GM21447 (cell line): ENCODE data around the gene HPCAL1.

Source experiments
- ATAC-seq: cut with Tn5 transposase; IDR thresholded peaks from one replicate; pipeline ENCODE4 v1.9.1; 2021; ENCODE audit not compliant: unreplicated experiment

The HPCAL1 gene

DNA sequence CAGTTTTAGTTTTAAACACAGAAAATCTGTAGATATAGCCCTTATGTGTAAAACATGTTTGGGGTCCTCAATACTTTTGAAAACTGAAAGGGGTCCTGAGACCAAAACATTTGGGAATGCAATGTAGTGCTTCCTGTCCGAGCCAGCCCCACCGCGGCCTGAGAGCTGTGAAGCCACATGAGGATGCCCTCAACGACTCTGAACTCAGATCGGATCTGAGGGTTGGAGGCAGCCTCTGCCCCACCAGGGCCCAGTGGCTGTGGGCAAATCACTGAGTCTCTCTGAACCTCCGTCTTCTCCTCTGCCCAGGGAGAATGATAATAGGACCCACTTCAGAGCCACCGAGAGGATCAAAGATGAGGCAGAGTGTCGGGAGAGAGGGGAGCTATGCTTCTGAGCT lies 33.4 kb upstream of the HPCAL1 start:
- ATAC-seq, result no peak

DNA sequence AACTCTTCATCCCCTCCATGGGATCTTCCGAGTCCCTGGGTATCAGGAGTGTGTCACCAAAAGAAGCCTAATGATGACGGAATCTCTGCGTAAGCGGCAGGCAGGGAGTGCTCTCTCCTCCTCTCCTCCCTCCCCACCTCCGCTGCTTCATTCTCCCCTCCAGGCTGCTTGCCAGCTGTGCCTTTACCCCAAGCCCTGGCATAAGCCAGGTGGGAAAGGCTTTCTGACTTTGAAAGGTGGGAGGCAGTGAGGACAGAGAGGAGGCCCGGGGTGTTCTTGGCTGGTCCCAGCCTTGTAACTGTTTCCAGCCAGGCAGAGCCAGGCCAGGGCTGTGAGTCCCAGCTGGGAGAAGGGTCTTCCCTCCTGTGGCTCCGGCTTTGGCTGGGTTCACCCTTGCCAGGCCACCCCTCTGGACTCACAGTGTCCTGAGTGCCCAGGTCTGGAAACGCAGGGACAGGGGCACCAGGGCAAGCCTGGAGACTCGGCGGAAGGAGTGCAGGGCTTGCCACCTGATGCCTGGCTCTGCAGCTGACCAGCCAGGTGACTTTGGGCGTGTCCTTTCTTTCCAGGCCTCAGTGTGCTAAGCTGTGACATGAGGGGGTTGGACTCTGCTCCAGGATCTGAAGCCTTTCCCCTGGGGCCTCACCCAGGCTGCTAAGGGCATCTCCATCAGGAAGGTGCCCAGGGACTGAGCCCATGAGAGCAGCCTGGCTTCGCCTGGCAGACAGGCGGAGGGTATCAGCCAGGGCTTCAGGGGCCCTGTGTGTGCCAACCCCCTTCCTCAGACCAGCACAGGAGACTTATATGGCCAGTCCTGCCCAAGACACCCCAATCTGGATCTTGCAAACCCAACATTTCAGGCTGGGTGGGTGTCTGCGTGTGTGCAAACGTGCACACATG lies 32.7 kb upstream of the HPCAL1 start:
- ATAC-seq, result no peak

DNA sequence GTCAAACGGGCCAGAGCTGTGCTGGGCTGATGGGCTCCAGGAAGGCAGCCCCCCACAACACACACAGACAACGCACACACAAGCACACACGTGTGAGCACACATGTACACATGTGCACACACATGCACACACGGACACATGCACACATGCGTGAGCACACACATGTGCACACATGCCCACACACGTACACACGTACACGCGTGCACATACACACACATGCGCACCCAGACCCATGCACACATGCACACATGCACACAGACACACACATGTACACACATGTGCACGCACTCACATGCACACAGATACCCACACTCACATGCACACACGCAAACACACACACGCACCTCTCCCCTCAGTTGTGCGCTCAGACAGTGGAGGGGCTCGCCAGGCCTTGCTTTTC lies 31.2 kb upstream of the HPCAL1 start:
- ATAC-seq, result no peak

DNA sequence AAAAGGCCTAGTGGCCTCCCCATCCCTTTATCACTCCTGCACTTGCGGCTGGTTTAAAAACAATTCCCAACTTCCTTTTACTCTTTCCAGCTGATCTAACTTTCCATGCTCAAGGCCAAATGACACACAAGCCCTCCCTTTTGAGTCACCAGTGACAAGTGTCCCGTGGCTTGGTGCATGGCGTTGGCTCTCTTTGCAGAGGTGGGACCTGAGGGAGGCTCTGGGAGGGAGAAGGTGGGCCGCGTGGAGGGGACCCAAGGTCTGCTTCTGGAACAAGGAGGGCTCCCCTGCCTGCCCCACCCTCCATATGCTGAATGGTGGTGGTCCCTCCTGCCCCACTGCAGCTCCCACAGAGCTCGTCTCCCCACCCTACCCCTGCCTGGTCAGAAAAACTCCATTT lies 30.8 kb upstream of the HPCAL1 start:
- ATAC-seq, result no peak

DNA sequence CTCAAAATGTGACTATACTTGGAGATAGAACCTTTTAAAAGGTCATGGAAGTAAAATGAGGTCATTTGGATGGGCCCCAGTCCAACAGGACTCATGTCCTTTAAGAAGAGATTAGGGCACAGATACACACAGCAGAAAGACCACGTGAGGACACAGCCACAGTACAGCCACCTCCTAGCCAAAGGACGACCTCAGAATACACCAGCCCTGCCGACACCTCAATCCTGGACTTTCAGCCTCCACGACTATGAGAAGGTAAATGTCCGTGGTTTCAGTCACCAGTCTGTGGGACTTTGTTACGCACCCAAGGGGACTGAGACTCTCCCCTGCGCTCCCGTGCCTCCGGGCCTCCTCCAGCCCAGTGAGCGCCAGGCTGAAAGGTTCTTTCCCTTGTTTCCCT lies 30.2 kb upstream of the HPCAL1 start:
- no peak for ATAC-seq

DNA sequence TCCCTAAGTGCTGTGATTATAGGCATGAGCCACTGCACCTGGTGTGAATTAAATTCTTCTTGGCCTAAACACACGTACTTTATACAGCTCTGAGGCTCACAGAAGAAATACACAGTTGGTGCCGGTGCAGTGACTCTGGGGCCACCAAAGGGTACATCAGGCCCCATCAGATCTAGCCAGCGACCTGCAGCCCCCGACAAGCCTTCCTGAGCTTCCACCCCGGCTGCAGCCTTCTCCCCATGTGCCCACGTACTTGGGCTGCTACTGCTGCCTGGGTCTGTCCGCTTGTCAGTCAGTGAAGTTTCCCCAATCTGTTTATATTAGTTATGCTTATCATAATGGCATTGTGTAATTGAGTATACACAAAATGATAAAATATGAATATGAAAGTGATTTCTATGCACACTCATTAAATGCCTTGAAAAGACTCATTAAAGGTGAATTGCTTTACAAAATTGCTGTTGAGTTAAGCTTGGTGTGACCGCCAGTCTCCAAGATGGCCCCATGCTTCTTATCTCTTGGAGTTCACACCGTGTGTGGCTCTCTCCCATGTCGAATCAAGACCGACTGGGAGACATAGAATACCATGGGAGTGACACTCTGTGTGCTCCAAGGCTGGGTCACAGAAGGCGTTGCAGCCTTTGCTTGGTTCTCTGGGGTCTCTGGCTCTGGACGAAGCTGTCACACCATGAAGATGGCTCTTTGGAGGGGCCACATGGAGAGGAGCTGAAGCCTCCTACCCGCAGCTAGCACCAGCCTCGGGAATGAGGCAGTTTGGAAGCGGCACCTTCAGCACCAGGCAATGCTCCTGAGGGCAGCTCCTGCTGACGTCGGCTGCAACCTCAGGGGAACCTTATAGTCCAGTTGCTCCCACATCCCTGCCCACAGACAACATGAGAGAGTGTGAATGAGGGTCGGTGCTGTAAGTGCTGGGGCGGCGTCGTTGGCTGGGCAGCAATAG lies 29.2 kb upstream of the HPCAL1 start:
- ATAC-seq, result no peak

DNA sequence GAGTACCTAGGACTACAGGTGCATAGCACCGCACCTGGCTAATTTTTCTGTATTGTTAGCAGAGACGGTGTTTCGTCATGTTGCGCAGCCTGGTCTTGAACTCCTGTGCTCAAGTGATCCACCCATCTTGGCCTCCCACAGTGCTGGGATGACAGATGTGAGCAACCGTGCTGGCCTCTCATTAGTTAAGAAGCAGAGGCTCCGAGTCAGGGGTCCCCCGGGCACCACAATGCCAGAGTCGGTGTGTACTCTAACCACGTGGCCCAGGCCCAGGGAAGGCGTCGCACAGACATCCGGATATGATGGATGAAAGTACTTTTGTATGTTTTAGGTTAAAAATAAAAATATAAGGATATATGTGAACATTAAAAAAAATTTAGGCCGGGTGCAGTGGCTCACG lies 28.3 kb upstream of the HPCAL1 start:
- ATAC-seq, result no peak

DNA sequence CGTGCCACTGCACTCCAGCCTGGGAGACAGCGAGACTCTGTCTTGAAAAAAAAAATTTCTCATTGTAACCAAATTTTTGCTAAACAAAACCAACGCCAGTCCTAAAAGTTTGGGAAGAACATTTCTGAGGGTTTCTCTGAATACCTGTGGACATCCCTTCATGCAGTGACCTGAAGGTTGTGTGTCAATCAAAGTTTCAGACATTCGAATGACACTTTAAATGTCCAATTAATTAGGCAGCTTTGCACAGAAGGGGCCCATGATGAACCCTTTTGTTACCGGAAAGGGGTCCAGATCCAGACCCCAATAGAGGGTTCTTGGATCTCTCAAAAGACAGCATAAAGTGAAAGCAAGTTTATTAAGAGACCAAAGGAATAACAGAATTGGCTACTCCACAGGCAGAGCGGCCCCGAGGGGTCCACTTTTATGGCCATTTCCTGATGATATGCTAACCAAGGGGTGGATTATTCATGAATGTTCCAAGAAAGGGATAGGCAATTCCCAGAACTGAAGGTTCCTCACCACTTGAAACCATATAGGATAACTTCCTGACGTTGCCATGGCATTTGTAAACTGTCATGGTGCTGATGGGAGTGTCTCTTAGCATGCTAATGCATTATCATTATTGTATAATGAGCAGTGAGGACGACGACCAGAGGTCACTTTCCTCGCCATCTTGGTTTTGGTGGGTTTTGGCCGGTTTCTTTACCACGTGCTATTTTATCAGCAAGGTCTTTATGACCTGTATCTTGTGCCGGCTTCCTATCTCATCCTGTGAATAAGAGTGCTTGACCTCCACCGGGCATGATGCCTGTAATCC lies 27.5 kb upstream of the HPCAL1 start:
- ATAC-seq, result no peak

DNA sequence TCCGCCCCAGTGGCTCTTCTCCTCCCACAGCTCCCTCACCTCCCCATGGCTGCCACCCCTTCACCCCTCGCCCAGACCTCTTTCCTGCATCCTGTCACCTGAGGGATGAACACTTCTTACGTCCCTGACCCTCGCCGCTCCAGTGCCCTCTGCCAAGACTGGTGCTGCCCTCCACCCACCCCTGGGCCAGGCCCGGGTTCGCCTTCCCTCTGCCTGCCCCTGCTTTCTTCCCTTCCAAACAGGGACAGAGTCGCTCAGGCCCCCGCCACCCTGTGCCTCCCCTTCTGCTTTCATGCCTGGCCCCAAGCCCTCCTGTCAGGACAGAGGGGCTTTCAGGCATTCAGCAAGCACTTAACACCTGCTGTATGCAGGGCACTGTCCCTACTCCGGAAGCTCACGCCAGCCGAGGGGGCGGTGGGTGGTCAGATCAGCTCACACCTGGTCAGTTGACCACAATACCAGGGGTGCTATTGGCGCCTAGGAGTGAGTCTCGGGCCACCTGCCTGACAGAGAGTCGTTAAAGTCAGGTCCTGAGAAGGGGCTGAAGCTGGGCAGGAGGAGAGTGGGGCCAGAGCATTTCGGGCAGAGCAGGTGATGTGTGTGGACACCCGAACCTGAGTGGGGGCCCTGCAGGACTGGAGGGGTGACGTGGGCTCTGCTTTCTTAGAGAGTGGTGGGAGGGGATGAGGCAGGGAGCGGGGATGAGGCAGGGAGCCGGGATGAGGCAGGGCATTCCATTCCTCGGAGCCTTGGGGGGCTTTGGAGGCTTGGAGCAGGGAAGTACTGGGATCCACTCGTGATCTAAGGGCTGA lies 26.0 kb upstream of the HPCAL1 start:
- no peak for ATAC-seq

DNA sequence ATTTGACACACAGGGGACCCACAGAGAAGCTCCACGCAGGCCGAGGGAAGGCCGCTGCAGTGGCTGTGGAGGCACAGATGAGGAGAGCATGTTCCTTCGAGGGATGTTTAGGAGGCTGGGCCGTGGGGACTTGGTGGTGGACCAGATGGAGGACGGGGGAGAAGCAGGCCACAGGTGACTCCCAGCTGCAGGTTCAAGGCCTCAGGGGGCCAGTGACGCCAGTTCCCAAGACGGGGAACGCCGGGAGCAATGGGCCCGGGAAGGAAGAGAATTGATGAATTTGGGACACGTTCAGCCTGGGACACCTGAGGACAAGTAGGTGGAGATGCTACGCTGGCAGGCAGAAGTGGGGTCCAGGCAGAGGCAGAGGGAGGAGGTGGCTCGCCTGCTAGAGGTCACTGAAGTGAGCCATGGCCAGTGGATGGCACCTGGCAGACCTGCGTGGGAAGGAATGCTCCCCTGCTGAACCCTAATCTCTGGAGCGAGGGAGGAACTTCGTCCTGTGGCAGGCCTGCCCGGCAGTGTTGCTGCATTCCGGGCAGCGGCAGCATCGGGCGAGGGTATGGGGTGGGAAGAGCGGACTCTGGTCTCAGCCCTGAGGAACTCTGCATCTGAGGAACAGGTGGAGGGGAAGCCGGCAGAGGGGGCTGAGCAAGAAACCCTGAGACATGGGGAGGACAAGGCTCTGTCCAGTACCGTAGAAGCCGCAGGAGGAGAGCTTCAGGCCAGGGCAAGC lies 25.2 kb upstream of the HPCAL1 start:
- ATAC-seq, result no peak

DNA sequence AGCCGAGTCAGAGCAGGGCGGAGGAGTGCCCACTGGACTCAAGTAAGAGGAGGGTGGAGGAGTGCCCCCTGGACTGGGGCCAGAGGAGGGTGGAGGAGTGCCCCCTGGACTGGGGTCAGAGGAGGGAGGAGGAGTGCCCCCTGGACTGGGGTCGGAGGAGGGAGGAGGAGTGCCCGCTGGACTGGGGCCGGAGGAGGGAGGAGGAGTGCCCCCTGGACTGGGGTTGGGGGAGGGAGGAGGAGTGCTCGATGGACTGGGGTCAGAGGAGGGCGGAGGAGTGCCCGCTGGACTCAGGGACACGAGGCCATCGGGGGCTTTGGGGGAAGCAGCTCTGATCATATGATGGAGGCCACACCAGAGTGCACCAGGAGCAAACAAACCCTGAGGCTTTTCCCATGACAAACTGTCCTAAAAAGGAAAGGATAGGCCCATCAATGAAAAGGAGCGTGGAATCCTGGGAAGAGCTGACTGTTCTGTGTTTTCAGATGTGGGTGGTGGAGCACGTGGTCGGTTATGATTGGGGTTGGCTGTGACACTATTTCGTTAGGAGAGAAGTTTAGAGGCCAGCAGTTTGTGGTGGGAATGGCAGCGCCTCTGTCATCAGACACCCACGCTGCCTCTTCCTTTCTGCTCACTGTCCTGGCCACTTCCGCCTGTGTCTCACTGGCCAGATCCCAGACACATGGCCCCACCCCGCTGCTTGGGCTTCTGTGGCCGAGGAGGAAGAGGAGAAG lies 24.5 kb upstream of the HPCAL1 start:
- ATAC-seq, result no peak

DNA sequence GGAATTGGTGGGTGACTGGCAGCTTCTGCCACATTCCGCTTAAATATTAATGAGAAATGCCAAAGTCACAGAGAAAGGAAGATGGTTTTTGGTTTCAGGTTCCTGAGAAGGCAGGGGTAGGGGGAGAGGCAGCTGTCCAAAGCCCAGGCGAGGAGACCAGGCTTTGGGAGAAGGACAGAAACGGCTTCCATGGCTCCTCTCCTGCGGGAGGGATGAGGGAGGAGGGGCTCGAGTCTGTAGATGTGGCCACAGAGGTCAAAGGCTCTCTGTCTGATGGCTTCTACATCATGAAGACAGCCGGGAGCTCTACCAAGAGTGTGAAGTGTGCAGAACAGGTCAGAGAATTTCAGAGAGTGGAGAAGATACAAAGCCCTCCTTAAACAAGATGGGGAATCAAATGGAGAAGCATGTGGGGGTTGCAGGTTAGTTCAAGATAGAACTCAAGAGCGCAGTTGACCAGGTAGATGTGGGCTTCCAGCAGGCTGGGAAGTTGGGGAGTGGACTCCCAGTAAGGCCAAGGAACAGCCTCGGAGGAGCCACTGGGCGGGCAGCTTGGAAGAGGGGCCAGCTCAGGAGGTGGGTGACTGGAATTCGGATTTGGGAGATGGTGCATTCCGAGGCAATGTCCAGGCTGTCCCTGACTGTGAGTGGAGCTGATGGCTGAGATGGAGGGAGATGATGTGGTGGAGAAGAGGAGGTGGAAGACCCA lies 23.8 kb upstream of the HPCAL1 start:
- no peak for ATAC-seq

DNA sequence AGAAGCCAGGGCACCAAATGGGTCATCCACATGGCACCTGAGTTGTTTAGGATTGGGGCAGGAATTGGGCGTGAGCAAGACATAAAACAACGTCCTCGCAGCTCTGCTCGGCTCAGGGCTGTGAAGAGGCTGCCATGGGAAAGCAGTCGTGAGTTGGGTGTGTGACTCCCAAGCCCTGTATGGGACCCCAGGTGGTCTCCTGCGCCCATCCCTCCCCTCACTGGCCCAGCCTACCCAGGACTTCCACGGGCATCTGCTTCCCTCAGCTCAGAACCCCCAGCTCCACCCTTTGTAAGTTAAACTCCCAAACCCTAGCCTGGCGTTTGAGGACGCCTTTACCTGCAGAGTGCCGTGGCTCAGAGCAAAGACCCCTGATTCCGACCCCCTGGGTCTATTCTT lies 23.2 kb upstream of the HPCAL1 start:
- no peak for ATAC-seq

DNA sequence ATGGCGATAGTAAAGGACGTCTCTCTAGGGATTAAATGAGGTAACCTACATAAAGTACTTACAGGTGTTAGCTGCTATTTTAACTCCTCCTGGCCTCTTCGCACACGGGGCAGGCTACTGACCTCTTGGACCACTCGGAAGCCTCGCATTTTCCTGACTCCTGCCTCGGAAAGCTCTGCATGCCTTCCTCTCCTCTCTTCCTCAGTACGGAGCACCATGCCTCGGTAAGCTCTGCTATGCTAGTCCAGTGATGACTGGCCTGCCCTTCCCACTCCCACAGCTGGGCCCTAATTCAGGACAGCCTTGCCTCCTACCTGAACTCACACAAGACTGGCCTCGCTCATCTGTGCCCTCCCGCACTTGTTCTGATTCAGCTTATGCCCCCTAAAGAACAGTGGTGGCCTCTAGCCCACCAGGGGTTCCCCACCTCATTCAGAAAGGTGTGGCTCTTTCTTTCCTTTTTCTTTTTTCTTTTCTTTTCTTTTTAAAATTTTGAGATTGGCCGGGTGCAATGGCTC lies 22.7 kb upstream of the HPCAL1 start:
- no peak for ATAC-seq

DNA sequence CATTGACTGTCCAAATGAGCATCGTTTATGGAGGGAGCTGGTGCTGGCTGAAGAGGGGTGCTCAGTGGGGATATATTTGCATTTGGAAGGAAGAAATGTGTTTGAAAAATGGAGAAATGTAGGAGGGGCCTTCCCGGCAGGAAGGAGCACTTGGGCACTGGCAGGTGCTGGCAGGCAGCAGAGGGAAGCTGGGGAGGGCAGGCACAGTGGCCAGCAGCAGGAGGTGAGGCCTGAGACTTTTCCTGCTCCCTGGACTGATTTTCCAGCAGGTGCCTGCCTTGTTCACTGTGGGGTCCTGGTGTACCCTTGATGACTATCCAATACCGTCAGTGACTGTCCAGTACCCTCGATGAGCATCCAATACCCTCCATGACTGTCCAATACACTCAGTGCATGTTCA lies 20.8 kb upstream of the HPCAL1 start:
- ATAC-seq, result no peak

DNA sequence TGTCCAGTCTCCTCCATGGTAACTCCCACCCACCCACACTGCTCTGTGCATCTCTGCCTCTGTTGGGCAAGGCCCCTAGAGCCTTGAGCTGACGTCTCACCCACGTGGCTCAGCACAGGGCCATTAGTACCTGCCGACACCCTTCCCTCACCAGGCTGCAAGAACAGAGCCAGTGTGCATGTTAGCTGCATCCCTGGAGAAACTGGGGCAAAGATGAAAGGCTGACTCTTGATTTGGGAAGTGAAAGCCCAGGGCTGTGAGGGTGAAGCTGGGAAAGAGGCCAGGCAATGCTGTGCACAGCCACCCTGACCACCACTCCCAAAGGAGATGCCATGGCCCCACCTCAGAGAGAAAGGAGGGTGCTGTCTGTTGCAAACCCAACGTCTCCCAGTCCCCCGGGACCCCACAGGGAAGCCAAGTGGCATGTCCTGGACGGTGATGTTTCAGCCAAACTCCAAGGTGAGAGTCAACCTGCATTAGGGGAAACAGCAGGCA lies 20.0 kb upstream of the HPCAL1 start:
- ATAC-seq, result no peak

DNA sequence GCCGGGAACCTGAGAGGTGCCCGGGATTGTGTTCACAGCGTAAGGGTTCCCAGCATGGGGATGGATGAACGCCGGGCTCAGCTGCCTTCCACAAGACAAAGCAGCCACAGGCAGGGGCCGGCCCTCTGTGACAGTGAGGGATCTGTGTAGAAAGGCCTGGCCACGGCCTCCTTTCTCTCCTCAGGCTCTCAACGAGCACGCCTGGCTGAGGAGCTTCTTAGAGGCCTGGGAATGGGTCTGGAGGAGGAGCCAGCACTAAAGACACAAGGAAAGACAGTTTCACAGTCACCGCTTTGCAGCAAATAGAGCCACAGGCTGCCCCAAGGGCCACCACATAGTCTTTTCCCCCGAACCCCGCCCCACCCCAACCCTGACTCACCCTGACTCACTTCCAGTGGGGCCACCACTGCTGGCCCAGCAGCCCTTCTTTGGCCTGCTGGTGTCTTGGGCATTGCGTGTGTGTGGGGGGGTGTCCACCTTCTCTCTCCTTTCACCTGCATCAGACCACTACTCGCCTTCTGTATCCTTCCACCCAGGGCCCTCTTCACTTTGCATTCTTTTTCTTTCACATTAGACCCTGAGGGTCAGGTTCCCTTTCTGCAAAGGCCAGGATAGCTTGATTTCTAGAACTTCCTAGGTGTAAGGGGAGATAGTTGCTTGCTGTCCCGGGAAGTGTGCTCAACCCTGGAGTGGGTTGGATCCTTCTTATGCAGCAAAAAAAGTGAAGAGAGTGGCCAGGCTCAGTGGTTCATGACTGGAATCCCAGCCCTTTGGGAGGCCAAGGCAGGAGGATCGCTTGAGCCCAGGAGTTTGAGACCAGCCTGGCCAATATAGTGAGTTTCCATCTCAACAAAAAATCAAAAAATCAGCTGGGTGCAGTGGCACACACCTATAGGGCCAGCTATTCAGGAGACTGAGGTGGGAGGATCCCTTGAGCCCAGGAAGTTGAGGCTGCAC lies 19.3 kb upstream of the HPCAL1 start:
- no peak for ATAC-seq
